ENCODE data around the gene HMGXB3. TPM values are rescaled to one million over a fixed set of nuclear protein-coding genes. Genes with fewer than 3 reads are reported as not detected.

HMGXB3 gene, protein sequence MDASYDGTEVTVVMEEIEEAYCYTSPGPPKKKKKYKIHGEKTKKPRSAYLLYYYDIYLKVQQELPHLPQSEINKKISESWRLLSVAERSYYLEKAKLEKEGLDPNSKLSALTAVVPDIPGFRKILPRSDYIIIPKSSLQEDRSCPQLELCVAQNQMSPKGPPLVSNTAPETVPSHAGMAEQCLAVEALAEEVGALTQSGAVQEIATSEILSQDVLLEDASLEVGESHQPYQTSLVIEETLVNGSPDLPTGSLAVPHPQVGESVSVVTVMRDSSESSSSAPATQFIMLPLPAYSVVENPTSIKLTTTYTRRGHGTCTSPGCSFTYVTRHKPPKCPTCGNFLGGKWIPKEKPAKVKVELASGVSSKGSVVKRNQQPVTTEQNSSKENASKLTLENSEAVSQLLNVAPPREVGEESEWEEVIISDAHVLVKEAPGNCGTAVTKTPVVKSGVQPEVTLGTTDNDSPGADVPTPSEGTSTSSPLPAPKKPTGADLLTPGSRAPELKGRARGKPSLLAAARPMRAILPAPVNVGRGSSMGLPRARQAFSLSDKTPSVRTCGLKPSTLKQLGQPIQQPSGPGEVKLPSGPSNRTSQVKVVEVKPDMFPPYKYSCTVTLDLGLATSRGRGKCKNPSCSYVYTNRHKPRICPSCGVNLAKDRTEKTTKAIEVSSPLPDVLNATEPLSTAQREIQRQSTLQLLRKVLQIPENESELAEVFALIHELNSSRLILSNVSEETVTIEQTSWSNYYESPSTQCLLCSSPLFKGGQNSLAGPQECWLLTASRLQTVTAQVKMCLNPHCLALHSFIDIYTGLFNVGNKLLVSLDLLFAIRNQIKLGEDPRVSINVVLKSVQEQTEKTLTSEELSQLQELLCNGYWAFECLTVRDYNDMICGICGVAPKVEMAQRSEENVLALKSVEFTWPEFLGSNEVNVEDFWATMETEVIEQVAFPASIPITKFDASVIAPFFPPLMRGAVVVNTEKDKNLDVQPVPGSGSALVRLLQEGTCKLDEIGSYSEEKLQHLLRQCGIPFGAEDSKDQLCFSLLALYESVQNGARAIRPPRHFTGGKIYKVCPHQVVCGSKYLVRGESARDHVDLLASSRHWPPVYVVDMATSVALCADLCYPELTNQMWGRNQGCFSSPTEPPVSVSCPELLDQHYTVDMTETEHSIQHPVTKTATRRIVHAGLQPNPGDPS (N-terminal part only)
- 10 to 100 TPM; 41.4 to 41.6 TPM for total RNA-seq

DNA sequence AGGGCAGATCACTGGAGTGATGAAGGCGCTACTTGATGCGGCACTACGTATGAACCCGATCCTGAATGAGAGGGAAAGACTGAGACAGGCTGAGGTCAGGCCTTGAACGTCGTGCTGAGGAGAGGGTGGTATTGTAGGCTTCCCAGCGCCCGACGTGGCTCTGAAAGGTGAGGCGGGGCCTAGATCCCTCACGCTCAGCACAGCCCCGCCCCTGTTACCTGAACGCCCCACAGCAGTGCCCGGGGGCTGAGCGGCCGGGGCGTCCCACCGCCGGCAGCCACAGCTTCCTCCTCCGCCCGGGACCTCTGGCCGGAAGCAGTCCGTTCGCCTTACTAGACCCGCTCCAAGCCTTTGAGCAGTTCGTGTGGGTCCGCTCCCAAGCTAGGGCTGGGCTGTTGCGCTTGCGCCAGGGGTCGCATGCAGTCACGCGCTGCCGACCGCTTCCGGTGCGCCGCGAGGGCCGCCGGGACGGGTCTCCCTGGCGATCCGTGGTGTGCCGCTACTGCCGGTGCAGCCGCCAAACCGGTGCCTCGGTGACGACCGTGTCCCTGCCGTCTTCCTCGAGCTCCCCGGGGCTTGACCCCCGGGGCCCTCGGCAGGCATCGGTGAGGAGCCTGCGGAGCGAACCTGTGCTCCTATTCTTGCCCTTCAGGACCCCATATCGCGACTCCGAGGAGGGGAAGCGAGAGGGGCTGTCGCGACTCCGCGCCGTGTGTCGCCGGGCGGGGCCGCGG is at the start of gene HMGXB3, which contains the start of gene TIGD6:
TSS of gene HMGXB3 (plus strand) at position 484 of the 734 bp plus-strand sequence. CDS start 4,114 bp downstream, outside the sequence.
TSS of gene TIGD6 (minus strand) at position 399 of the 734 bp plus-strand sequence. CDS start 4,306 bp downstream, outside the sequence.
- ChIA-PET POLR2A (interaction anchor here (0.9 to 1.5 kb wide), 5 partner anchors 38 to 449 kb away, joined by 3 to 11 read pairs (median 5); partner anchors contain the start of genes CSNK1A1 and SLC26A2), CTCF (interaction anchor here (0.8 to 1.8 kb wide), 3 partner anchors 9 to 22 kb away, joined by 3 to 11 read pairs (median 3); no protein-coding TSS in a partner anchor)

DNA sequence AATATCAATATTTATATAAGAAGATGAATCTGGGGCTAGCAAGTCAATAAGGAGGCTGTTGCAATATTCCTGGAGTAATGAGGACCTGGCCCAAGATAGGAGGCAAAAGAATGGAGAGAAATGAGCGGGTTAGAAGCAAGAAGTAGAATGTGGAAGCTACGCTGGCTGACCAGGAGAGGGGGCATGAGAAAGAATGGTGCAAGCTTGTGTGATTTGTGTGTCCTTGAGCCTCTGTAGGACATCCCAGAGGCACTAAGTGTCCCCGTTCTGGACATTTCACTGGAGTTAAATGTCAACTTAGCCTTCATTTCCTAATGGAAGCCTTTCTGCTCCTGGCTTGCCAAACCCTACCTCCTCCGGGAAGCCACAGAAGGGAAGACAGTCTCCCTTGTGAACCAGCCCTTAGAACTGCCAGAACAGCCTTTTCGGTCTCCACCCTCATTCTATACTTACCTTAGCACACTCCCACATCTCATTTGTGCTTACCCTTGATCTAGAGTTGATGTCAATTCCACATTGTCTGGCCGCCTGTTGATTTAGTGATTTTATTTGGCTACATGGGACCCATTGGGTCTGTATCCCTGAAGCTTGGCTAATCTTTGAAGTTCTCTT is 49.3 kb upstream of the HMGXB3 start:
- ChIA-PET CTCF (interaction anchor here (1.3 kb wide), 1 partner anchor 117 kb away, joined by 3 read pairs; no protein-coding TSS in a partner anchor), POLR2A (no interaction called here)

DNA sequence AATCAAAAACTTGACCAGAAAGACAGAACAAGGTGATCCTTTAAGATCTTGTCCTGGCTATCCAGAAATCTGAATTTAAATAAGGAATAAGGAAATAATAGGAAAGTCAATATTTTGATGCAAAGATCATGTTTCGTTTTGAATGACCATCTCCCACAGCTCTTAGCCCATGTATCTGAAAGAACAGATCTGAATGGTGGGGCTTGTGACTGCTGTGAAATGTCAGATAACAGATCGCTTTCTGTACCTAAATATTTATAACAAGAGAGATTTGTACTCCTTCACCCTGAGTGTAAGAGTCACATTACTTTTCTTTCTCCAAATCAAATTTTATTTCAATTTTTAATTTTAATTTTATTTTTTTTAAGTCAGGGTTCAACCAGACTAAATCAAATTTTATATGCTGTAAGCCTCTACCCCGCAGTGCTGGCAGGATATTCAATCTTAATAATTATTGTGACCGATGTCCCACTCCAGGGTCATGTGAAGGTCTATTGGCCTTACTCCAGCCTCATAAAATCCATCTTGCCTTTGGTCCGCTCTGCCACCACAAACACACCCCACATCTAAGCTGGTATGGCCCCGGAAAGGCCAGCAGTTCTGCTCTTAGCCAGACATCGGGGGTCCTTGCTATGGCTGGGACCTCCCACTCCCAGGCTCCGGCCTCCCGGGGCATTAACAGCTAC is 47.0 kb upstream of the HMGXB3 start:
- ChIA-PET POLR2A (no interaction called here), CTCF (no interaction called here)

DNA sequence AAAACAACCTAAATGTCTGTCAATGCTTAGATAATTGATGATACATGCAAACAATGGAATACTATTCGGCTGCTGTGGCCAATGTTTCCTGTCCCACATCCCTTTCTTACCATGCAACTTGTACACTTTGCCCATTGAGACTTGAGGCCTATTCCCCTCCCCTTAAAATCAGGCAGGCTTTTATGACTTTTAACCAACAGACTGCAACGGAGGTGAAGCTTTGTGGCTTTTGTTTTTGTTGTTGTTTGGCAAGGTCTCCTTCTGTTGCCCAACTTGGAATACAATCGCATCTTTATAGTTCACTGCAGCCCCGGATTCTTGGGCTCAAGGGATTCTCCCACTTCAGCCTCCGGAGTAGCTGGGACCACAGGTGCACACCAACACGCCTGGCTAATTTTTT is 45.7 kb upstream of the HMGXB3 start:
- CTCF ChIA-PET: interaction anchor here (1.1 kb wide), 1 partner anchor 120 kb away, joined by 4 read pairs; no protein-coding TSS in a partner anchor

DNA sequence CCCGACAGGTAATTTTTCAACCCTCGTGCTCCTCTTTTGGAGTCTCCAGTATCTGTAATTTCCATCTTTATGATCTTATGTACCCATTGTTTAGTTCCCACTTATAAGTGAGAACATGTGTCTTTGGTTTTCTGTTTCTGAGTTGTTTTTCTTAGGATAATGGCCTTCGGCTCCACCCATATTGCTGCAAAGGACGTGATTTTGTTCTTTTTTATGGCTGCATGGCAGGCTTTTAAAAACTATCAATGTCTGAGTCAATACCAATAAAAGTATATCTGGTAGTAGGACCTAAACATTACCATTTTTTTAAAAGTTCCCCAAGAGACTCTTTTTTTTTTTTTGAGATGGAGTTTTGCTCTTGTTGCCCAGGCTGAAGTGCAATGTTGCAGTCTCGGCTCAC is 43.9 kb upstream of the HMGXB3 start:
- CTCF ChIA-PET: no interaction called here

More for the DNA sequence above, 45.7 kb upstream of the HMGXB3 start:
- POLR2A ChIA-PET: no interaction called here

DNA sequence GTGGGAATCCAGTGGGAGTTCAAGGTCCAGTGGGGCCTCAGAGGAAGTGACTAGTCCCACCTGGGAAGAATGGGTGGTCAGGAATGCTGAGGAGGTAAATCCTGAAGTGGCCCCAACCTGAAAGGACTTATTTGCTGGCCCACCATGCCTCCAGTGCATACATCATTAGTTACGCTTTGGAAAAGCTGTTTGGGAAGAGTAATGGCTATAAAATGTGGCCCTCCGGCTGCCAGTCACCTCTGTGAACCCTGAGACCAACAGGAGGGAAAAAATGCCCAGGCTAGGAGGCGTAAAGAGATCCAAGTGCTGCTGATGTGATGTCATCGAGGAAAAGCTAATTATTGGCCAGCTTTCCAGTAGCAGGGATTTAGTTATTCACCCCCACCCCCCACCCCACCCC is 42.7 kb upstream of the HMGXB3 start:
- ChIA-PET POLR2A (no interaction called here), CTCF (interaction anchor here (0.7 to 3.3 kb wide), 4 partner anchors 10 to 124 kb away, joined by 3 to 11 read pairs (median 6); no protein-coding TSS in a partner anchor)

More for the DNA sequence above, 43.9 kb upstream of the HMGXB3 start:
- POLR2A ChIA-PET: no interaction called here

DNA sequence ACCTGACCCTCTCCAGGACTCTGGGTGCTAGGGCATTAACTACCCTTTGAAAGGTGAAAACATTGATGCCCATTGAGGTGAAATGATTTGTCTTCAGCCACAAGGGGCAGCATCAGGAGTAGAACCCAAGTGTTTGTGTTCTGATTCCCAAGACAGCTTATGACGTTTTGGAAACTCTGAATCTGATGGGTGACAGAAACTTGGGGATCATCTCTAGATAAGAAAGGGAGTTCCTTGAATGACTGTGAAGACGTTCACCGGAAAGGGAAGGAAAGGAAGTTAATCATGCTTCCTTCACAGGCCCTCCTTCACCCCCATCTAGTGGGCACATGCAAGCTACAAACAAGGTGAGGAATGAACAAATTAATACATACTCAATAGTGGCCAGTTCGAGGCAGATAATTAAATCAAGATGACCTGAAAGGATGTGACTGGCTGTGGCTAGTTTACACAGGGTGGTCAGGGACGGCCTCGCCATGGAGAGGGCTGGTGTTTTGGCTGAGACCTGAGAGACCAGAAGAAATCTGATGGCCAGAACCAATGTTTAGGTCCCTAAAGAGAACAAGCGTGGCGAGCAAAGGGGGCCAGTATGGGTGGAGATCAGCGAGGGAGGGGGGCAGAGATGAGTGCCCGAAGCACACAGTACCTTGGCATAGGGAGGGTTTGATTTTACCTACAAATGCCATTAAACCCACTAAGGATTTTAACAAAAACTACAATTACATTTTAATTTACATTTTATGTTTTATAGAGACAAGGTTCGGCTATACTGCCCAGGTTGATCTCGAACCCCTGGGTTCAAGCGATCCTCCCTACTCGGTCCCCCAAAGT is 40.9 kb upstream of the HMGXB3 start:
- POLR2A ChIA-PET: interaction anchor here (0.7 to 1.5 kb wide), 6 partner anchors 12 to 445 kb away, joined by 3 to 11 read pairs (median 5); partner anchors contain the start of genes HMGXB3, PPARGC1B and TIGD6
- CTCF ChIA-PET: interaction anchor here (1.1 to 3.3 kb wide), 11 partner anchors 10 to 131 kb away, joined by 3 to 11 read pairs (median 5); no protein-coding TSS in a partner anchor

DNA sequence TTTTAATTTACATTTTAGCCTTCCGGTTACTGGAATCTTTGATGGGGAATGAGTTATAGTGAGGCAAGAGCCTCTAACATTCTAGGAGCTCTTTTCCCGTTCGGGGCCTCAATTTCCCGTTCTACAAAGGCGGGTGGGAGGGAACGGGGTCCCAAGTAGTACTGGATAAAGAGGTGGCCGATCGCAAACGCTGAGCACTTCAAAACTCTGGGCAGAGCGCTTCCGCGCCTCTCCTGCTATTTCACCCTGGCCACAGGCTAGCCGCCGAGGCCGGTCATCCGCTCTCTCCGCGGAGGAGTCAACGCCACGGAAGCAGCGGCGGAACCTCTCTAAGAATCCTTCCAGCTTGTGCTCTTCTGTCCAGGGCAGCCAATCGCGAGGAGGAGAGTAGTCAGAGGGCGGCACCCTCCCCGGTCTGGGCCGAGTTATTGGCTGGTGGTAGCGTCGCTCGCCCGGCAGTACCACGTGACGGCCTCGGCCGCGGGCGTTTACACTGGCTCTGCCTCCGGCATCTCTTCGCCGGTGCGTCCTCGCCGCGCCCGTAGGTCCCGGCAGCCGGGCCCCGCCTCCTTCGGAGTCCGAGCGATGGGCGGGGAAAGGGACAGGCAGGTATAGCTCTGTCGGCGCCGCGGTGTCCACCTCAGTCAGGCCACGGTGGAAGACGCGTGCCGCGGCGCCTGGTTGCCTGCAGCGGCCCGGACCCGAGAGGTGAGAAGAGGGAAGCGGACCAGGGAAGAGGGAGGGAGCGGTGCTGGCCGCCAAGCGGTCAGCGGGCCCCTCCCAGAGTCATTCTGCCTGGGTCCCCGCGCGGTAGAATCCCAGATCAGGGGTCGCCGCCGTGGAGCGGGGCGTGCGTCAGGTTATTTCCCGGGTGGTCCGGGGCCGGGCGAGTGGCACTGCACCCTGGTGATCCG is 40.0 kb upstream of the HMGXB3 start, which contains the start of gene SLC26A2:
TSS of gene SLC26A2 (plus strand) at position 487 of the 914 bp plus-strand sequence. CDS start 16,895 bp downstream, outside the sequence.
- POLR2A ChIA-PET: interaction anchor here (0.6 to 1.5 kb wide), 6 partner anchors 12 to 825 kb away, joined by 3 to 11 read pairs (median 5); partner anchors contain the start of genes HMGXB3, PPARGC1B, RBM22 and TIGD6

DNA sequence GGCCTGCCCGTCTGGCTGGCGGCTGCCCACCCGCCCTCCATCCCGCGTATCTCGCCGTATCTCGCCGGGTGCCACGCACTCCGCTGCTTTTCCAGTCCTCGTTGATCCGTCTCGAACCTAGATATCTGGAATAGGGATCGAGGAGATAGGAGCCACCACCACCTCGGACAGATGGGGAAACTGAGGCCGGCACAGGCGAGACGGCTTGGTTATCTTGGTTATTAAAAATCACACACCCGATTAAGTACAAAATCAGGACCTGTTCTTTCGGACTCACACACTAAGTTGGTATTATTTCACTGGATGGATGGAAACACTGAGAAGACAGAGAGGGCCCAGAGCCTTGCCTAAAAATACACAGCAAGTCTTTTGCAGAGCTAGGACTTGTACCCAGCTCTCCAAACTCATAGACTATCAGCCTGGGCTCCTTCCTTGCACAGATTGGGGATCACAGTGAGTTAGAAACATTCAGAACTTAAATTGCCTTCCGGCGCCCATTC is 39.3 kb upstream of the HMGXB3 start:
- ChIA-PET CTCF (interaction anchor here (1.3 to 1.5 kb wide), 3 partner anchors 57 to 323 kb away, joined by 4 to 11 read pairs (median 5); no protein-coding TSS in a partner anchor), POLR2A (interaction anchor here (0.6 to 1.5 kb wide), 5 partner anchors 39 to 740 kb away, joined by 3 to 11 read pairs (median 3); partner anchors contain the start of genes HMGXB3, PPARGC1B, RBM22 and TIGD6)

More for the DNA sequence above, 40.0 kb upstream of the HMGXB3 start, which contains the start of gene SLC26A2:
- CTCF ChIA-PET: interaction anchor here (1.1 to 3.3 kb wide), 6 partner anchors 9 to 132 kb away, joined by 3 to 11 read pairs (median 7); no protein-coding TSS in a partner anchor

DNA sequence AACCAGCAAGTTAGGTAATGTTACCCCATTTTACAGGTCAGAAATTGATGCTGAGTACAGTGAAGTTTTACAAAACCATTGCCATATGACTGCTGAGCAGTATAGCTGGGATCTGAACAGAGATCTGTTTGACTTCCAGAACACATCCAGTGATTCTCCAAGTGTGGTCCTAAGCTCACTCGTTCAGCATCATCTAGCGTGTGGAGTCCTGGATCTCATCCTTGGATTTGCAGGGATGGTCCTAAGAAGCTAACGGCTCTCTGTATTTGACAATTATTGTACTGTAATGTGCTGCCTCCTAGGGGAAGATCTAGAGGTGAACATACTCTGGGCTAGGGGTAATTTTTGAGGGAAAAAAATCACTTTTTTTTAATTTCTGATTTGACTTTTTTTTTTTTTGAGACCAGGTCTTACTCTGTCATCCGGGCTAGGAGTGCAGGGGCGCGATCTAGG is 38.6 kb upstream of the HMGXB3 start:
- ChIA-PET POLR2A (interaction anchor here (0.6 to 1.1 kb wide), 2 partner anchors 38 to 419 kb away, joined by 3 read pairs; partner anchors contain the start of genes HMGXB3 and TIGD6), CTCF (interaction anchor here (0.7 to 1.8 kb wide), 11 partner anchors 29 to 356 kb away, joined by 3 to 11 read pairs (median 4); no protein-coding TSS in a partner anchor)

DNA sequence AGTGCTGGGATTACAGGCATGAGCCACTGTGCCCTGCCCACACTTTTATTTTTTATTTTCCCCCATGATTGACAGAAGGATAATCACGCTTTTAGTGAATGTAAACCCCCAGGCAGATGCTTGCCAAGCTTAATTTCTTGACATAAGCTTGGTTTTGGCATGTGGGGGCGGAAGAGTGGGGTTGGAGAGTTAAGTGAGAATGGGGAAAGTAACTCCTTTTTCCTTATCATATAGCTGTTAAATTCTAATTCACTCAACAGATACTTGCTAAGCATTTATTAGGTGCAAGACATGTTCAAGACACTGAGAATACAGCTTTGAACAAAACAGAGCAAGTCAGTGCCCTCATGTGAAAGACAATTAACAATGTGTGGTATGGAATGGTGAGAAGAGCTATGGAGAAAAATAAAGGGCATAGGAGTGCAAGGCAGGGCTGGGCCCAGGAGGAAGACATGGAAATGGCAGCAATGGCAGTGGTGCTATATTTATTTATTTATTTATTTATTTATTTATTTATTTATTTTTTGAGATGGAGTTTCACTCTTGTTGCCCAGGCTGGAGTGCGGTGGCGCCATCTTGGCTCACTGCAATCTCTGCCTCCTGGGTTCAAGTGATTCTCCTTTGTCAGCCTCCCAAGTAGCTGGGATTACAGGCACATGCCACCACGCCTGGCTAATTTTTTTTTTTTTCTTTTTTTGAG is 37.8 kb upstream of the HMGXB3 start:
- ChIA-PET POLR2A (interaction anchor here (0.6 to 1.1 kb wide), 2 partner anchors 37 to 311 kb away, joined by 3 read pairs; partner anchors contain the start of genes HMGXB3 and TIGD6), CTCF (interaction anchor here (0.7 to 1.8 kb wide), 9 partner anchors 28 to 357 kb away, joined by 3 to 11 read pairs (median 4); no protein-coding TSS in a partner anchor)

DNA sequence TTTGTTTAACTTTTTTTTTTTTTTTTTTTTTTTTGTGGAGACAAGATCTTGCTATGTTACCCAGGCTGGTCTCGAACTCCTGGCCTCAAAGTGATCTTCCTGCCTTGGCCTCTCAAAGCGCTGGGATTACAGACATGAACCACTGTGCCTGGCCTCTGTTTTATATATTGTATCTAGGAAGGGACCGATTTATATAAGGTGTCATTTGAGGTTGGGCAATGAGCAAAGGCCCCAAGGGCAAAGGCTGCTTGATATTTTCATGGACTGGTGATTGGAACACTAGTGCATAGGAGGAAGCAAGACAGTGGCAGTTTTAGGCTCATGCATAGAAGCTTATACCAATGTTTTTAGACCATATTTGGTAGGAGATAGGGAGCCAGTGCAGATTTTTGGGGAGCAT is 36.8 kb upstream of the HMGXB3 start:
- POLR2A ChIA-PET: no interaction called here
- CTCF ChIA-PET: interaction anchor here (1.8 kb wide), 2 partner anchors 27 to 135 kb away, joined by 5 to 9 read pairs; no protein-coding TSS in a partner anchor

DNA sequence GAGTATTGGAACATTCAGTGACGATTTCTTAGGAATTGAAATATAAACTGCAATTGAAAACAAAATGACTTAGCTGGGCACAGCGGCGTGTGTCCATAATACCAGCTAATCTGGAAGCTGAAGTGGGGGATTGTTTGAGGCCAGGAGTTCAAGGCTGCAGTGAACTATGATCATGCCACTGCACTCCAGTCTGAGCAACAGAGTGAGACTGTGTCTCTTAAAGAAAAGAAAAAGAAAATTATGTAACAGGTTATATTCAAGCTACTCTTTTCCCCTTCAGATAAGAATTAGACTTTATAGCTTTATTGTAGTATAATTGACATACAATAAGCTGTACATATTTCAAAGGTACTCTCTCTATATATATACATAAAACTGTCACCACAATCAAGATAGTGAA is 33.6 kb upstream of the HMGXB3 start:
- CTCF ChIA-PET: interaction anchor here (1.4 kb wide), 1 partner anchor 24 kb away, joined by 4 read pairs; no protein-coding TSS in a partner anchor
- POLR2A ChIA-PET: no interaction called here

All from activated CD8-positive, alpha-beta memory T cell treated with anti-CD3 and anti-CD28 coated beads for 36 hours (primary cell).